GM21360 (cell line): ENCODE results near the gene SIRPB1.
"Not testable (repeated sequence)": the region's sequence is repeated elsewhere in the genome, so short reads cannot be mapped to it uniquely, and the experiment has no call there.

Experiments used
- ATAC-seq: cut with Tn5 transposase; IDR thresholded peaks from one replicate; pipeline ENCODE4 v1.9.1; 2021; ENCODE audit warnings: mild to moderate bottlenecking, moderate library complexity; ENCODE audit not compliant: unreplicated experiment

The SIRPB1 gene

DNA sequence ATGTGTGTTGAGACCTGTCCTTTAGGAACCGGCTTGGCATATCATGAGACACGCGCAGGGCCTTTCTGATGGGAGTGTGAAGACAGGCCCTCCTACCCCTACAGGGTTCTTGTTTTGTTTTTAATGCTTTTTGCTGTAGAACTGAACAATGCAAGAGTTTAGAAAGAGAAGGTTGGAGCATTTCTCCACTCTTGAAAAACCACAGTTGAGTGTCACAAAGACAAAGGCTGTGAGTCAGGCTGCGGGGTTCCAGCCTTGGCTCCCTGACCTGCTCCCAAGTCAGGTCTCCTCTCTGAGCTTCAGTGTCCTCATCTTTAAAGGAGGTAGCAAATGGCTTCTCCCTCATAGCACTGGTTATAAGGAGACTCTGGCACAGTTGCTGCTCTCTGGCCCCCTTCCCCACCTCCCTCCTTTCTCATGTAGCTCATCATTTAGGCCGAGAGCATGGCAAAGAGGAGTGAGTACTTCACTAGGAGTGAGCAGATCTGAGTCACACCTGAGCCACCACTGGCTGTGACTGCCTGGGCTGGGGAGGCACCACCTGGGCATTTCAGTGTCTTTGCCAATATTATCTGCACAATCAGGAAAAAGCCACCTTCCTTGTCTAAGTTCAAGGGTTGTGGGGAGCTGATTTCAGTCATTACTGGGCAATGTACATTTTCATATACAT is 11.0 kb downstream of the SIRPB1 start:
- not testable (repeated sequence) for ATAC-seq

DNA sequence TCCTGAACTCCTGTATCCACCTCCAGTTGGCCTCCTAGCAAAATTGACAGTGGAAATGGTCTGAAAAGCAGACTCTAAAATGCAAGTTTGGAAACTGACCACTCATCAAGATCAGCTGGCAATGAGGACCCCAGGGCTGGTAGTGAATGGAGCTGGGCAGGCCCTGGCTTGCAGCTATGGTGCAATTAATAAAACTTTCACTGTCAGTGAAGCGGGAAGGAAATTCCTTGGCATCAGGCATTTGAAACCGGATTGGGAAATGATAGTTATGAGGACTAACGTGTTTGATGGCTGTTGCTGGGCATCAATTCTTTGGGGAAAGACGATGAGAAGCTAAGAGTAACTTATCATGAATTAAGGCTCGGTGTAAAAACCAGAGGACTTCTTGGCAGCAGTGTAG is 19.1 kb downstream of the SIRPB1 start:
- ATAC-seq: no peak

DNA sequence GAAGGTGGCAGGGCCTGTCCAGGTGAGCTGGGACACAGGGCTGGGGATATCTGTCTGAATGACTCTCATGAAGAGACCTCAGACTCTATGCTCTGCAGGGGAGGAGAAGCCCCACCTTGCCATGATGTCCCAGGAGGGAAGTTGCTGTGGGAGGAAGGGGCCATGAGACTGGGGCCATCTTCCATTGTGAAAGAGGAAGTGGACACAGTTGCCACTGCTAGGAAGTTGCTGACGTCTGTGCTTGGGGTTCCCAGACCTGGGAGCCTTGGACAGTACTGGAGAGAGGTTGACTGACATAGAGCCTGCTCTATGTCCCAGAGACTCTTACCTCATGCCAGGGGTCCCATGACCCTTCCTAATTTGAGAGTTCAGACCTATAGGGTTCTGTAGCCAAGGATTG is 24.5 kb downstream of the SIRPB1 start:
- ATAC-seq: no peak

DNA sequence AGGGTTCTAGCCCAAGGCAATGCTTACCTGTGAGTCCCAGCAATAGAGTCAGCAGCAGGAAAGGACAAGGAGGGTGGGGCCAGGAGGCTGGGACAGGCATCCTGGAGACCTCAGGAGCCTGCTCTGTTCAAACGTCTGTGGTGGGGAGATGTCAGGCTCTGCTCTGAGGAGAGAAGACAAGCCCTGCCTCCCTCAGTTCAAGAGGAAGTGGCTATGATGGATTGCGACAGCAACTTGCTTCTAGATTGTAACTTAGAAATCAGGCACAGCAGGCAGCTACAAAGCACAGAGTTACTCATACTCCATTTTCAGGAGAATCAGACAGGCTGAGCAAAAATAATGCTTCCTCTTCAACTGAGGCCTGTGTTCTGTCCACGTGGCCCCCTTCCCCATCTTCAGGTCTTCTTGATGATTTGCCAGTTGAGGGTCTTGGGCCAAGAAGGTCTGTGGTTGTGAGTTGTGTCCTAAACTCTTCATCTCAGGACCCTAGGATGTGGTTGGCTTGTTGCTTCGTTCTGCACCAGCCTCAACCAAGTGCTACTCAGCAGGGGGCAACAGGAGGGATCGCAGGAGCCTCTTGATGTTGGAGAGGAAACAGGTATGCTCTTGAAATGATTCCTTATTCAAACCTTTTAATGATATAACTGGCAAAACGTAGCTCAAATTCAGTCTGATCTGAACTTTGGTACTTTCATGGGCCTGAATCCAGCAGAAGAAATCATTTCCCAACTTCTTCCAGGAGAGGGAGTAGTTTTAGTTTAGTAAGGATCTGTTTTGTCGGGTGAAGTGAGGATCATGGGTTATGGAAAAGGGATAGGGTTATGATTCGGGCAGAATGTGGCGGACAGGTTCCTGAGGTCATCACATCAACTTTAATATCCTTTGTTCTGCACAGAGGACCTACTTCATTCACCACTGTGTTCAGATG is 31.0 kb downstream of the SIRPB1 start:
- no peak for ATAC-seq

DNA sequence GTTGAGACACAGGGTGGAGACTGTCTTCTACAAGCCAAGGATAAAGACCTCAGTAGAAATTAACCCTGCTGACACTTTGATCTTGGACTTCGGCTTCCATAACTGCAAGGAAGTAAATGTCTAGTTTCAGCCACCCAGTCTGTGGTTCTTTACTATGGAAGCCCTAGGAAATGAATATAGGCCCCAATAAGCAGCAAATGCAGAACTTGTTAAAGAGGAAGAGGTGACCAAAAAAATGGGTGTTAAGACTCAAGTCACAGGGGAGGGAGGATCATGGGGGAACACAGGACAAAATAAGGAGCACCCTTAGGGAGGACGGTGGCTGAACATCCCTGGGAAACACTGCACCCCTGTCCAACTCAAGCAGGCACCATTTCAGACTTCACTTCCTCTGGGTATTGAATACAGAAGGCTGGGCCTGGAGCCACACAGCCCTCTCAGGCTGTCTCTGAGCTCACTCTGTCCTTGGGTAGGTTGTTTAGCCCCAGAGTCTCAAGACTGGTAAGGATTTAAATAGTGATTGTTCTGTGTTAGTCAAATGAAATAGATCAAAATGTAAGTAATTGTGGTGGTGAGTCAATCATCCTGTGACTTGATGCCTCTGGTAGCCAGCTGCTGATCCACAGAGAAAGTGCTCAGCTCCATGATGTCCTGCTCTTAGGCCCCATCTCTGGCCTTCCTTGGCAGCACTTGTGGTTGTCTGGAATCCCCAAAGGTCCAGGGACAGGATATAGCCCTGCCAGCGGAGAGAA is 31.9 kb downstream of the SIRPB1 start:
- no peak for ATAC-seq

DNA sequence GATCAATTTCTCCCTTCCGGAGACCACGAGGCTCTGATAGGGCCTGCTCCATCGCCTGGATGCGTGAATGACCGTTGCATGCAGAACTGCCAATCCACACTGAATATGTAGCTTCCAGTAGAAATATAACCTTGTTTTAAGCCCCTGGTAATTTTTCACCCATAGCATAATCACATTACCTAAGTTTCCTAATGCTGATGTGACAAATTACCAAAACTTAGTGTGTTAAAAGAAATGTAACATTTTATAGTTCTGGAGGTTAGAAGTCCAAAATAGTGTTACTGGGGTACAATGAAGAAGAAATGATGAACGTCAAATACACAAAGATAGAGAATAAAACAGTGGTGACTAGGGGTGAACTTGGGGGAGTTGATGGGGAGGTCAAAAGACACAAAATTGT is 40.3 kb downstream of the SIRPB1 start:
- no peak for ATAC-seq

DNA sequence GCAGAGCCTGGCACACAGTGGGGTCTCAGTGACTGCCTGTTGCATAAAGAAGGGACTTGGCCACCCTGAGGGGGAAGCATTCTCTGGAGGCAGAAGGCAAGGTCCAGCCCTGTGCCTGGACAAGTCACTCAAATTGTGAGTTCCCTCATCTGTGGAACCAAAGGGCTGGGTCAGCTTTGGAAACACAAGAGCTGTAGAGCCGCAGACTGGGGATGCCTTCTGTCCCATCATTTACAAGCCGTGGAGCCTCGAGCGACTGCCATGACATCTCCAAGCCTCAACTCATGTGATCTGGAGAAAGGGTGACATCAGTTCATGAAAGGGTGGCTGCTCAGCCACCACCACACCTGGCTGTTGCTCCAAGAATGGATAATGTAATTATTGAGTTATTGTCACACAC is 41.9 kb downstream of the SIRPB1 start:
- no peak for ATAC-seq

DNA sequence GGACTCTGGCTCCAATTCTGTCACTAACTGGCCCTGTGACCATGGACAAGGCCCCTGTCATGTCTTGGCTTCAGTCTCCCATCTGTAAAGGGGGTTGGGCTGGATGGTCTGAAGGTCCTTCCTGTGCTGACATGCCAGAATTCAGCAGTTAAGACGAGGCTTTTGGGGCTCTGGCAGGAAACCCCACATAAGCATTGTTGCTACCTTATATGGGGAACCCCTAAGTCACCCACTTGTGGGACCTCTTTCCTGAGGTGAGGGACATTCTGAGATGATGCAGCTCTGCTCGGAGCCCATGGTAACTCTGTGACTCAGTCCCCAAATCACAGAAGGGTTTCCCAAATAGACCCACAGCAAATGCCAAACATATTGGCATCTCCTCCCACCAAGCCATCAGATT is 42.5 kb downstream of the SIRPB1 start:
- ATAC-seq: not testable (repeated sequence)

DNA sequence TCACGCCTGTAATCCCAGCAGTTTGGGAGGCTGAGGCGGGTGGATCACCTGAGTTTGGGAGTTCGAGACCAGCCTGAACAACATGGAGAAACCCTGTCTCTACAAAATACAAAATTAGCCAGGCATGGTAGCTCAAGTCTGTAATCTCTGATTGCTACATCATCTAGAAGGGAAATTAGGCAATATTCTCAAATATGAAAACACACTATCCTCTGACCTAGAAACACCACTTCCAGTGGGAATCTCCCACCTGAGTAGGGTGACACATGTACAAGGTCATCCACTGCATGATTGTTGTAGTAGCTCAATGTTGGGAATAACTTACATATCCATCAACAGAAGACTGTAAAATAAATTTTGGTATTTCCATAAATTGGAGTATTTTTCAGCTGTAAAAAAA is 43.2 kb downstream of the SIRPB1 start:
- no peak for ATAC-seq

DNA sequence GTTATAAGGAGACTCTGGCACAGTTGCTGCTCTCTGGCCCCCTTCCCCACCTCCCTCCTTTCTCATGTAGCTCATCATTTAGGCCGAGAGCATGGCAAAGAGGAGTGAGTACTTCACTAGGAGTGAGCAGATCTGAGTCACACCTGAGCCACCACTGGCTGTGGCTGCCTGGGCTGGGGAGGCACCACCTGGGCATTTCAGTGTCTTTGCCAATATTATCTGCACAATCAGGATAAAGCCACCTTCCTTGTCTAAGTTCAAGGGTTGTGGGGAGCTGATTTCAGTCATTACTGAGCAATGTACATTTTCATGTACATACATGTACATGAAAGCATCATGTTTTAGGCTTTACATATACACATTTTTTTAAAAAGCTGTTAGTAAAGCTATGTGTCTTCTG is 43.8 kb downstream of the SIRPB1 start:
- not testable (repeated sequence) for ATAC-seq

DNA sequence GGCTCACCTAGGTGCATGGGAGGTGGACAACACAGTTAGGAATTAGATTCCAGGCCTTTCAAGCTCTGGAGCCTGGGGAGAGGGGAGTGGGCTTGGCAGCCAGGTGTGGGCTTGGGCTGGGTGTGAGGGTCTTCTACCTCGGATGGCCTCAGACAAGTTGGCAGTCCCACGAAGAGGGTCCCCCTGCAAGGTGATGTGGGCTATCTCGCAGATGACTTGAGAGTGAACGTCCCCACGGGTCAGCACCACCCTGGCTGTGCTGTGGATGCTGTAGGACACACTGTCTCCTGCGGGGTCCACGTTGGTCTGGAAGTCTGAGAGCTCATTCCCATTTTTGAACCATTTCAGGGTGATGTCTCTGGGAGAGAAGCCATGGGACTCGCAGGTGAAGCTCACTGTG is 48.2 kb downstream of the SIRPB1 start:
- not testable (repeated sequence) for ATAC-seq
